ENCODE data around the gene SYNE1. TPM values are rescaled to one million over a fixed set of nuclear protein-coding genes. Genes with fewer than 3 reads are reported as not detected.

Gene SYNE1, protein sequence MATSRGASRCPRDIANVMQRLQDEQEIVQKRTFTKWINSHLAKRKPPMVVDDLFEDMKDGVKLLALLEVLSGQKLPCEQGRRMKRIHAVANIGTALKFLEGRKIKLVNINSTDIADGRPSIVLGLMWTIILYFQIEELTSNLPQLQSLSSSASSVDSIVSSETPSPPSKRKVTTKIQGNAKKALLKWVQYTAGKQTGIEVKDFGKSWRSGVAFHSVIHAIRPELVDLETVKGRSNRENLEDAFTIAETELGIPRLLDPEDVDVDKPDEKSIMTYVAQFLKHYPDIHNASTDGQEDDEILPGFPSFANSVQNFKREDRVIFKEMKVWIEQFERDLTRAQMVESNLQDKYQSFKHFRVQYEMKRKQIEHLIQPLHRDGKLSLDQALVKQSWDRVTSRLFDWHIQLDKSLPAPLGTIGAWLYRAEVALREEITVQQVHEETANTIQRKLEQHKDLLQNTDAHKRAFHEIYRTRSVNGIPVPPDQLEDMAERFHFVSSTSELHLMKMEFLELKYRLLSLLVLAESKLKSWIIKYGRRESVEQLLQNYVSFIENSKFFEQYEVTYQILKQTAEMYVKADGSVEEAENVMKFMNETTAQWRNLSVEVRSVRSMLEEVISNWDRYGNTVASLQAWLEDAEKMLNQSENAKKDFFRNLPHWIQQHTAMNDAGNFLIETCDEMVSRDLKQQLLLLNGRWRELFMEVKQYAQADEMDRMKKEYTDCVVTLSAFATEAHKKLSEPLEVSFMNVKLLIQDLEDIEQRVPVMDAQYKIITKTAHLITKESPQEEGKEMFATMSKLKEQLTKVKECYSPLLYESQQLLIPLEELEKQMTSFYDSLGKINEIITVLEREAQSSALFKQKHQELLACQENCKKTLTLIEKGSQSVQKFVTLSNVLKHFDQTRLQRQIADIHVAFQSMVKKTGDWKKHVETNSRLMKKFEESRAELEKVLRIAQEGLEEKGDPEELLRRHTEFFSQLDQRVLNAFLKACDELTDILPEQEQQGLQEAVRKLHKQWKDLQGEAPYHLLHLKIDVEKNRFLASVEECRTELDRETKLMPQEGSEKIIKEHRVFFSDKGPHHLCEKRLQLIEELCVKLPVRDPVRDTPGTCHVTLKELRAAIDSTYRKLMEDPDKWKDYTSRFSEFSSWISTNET (N-terminal part only)
- 118 and 131 TPM in 2 replicates for polyA plus RNA-seq

DNA sequence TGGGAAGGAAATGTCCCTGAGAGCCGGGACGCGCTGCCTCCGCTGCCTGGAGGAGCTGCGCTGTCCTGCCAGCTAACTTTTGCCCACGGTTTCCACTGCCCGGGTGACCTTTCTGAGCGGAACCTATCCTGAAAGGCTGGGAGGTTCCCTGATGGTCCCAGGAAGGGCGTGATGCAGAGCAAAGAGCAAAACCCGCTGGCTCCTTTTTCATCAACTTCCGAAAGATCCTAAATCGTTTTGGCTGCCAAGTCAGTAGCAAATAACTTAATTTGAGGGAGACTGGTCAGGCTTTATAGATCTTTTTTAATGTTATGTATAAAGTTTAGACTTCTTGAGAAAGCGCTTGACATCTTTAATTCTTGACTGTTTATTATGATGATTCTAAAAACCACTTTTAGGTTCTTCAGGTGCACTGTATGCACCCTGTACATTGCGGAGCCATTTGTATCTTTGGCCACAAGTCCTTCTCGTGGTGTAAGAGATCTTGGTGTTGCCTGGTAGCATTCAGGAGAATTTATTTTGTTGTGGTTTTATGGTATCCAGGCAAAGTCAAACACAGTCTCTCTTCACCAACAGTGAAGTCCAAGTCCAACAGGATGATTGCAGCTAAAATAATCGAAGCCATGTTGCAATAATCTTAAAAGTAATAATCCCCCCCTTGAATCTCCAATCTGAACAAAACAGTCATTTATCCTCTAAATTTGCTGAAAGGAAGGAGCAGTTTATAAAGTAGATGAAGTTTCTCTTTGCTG, at the start of gene SYNE1:
Gene SYNE1 (minus strand): TSS at position 67 of the 752 bp plus-strand sequence. CDS start 9,031 bp downstream, outside the sequence.

Other genes starting within 250 kb of the SYNE1 start
- 0.17 TPM in 1 of 2 replicates, not detected in the other for gene MYCT1, start 60.5 kb upstream of the SYNE1 start, polyA plus RNA-seq
- gene VIP, start 113.4 kb upstream of the SYNE1 start, polyA plus RNA-seq, result not detected in 2 replicates

Measured in Purkinje cell (primary cell).